B cell (primary cell): ENCODE data around the gene PLPPR1.

ENCODE experiments used
- CTCF ChIP-seq: fragments of 200-600 bp; IDR thresholded peaks from one replicate; pipeline ENCODE4 v1.8.0; 2022; ENCODE audit warnings: antibody characterized with exemption, mild to moderate bottlenecking
- EZH2 ChIP-seq: IDR thresholded peaks from 2 replicates; pipeline ENCODE4 v1.6.1; 2012; ENCODE audit warnings: borderline replicate concordance, low read depth, mild to moderate bottlenecking, moderate library complexity, low read length; ENCODE audit not compliant: insufficient read depth, poor library complexity, severe bottlenecking

GRCh38 chr9:101018467-101018866, 10.1 kb upstream of the PLPPR1 start:
- no peak for TF ChIP-seq CTCF
- no peak for TF ChIP-seq EZH2
